Activated CD8-positive, alpha-beta memory T cell treated with anti-CD3 and anti-CD28 coated beads for 48 hours (primary cell): ENCODE results near the gene LY6G5B.

Experiments used
- DNase-seq, 3 experiments: peaks; one replicate each; pipeline ENCODE4 v3.0.0-alpha.2; 2020; ENCODE audit warnings: low read depth in 2 of 3, low spot score in 2 of 3

LY6G5B gene

GRCh38 chr6:31640612-31641011 lies 29.2 kb upstream of the LY6G5B start:
- DNase-seq: no peak

DNA sequence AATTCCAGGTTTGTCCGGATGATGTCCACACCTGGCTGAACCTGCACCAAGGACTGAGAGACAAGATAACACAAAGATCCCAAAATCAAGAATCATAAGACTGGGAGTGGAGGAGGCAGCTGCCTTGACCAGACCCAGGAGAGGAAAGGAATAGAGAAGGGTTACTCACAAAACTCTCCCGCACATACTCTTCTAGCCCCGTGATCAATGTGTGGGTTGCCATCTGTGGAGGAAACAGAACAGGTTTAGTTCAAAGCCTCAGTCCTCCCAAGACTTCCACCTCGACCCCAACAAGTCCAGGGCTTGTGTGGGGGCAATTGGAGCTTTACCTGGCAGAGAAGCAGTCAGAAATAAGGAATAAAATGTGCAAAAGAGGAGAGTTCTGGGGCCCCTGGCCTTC lies 28.4 kb upstream of the LY6G5B start:
- DNase-seq: no peak

GRCh38 chr6:31642798-31643570 lies 26.8 kb upstream of the LY6G5B start:
- DNase-seq: no peak

DNA sequence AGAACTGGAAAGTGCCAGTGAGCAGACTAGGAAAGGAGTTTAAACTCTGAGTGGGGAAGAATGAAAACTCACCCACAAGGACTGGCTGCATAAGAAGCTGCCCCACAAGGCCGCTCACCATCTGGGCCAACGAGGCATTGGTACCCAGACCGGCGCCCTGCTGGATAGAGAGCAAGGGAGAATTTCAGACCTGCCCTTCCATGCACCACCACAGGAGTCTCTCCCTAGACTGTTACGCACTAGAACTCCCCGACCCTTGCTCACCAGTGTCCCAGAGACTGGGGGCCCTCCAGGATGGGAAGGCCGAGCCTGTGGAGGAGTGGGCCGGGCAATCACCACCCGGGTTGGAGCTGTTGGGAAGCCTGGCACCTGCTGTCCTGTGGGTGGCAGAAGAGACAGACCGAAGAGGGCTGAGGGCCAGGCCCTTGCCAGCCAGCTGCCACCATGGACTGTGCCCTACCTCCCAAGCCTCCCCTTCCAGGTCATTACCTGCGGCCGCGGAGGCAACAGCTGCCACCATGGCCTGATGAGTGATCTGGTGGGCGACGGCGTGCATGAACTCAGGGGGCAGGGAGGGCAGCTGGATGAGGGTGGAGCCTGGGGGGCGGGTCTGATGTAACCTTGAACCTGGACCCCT lies 25.8 kb upstream of the LY6G5B start:
- no peak for DNase-seq

DNA sequence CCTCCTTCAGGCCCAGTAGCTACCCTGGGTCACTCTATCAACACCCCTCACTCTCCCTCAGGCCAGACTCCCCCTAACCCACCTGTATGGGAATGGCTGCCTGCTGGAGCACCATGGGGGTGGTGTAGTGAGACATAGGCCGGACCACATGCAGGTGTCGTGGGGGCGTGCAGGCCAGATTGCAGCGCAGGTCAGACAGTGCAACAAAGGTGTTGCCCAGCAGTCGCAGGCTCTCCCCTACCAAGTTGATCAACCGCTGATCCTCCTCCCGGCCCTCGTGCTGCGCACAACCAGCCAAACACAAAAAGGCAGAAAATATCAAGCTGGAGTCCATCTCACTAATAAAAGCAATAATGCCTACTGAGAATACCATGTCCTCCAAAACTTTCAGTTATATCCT lies 24.5 kb upstream of the LY6G5B start:
- DNase-seq: no peak

DNA sequence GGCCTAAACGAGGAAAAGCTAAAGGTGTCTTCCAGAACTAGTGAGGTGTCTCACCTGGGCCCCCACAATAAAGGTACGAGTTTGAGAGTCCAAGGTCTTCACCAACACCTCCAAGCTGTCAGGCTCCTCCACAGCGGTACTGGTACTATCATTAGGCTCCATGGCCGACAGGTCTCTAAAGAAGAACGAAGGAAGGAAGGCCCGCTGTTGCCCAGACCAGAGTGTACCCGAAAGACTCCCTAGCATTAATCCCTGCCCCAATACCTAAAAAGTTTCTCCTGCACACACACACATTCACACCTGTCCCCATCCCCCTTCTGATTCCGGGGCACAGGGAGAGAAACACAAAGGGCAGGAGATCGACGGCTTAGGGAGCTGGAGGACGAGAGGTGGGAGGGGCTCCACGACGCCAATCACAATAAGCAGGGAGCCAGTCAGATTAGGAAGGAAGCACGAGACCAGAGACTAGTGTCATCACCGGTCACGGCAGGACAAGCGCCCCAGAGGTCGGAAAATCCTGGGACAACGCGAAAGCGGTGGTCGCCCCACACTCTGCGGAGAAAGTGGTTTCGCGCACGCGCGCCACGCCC lies 18.1 kb upstream of the LY6G5B start:
- DNase-seq: no peak

DNA sequence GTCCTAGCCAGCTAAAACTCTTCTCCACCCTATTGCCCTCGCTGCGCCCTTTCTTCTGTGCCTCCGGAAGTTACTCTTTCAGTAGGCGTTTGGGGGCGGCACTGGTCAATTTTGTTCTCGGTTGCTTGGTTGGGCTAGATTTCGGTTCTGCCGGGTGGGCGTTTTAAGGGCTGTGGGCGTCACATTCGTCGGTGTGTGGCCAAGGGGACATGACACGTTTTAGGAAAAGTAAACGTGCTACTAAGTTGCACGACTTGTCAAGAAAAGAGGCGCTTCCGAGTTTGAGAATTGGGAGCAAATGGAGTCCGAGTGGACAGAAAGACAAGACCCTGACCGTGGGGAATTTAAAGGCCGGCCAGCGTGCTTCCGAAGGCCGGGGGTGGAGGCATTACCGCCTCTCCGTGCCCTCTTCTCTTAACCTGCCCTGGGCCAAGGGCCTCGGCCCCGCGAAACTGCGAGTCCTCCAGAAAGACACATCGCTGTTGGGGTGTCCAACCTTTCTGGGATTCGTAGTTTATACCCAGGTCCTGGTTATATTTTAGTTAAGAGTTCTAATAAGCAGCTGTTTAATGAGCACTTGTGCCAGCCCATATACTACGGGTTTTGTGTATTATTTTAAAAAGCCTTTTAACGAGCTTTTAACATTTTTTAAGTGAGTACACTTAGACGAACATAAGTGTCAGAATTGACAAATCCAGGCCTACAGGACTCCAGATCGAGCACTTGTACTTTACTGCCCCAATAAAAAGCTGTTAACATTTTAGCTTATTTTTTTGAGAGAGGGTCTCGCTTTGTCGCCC lies 16.7 kb upstream of the LY6G5B start:
- no peak for DNase-seq

- no peak for DNase-seq
These were observed 15.0 kb upstream of the LY6G5B start for GRCh38 chr6:31654574-31655348.

DNA sequence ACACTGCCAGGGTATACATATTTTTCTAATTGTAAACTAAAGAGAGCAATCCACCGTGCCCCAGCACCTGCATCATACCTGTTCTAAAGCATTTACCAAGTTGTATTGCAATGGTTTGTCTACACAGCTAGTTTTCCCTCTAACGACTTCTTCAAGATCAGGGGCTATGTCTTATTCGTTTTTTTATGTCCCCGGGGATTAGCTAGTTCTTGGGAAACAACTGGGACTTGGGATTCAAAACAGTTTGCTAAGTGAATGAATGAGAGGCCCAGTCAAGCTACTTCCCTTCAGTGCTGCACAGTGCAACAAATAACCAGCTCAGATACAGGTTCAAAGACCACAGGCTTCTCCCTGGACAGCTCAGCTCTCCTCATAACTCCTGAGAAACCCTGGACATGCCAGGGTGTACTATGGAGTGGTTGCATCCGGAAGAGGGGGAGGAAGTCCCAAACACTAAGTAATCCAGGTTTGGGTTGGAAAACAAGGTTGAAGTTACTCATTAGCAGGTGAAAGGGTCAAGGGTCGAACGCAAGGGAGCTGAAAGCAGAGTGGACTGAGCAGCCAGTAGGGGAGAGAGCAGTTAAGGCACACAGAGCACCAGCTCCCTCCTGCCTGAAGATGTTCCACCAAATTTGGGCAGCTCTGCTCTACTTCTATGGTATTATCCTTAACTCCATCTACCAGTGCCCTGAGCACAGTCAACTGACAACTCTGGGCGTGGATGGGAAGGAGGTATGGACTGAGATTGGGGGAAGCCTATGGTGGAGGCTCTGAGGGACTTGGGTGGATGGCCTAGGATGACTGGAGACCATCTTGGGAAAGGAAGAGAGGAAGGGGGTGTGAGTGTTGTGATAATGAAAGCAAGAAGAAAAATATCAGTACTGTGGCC lies 14.2 kb upstream of the LY6G5B start, which contains the start of gene APOM:
Gene APOM (plus strand): TSS at position 546 of the 889 bp plus-strand sequence. CDS start 73 bp downstream, at position 619.
- DNase-seq: no peak

DNA sequence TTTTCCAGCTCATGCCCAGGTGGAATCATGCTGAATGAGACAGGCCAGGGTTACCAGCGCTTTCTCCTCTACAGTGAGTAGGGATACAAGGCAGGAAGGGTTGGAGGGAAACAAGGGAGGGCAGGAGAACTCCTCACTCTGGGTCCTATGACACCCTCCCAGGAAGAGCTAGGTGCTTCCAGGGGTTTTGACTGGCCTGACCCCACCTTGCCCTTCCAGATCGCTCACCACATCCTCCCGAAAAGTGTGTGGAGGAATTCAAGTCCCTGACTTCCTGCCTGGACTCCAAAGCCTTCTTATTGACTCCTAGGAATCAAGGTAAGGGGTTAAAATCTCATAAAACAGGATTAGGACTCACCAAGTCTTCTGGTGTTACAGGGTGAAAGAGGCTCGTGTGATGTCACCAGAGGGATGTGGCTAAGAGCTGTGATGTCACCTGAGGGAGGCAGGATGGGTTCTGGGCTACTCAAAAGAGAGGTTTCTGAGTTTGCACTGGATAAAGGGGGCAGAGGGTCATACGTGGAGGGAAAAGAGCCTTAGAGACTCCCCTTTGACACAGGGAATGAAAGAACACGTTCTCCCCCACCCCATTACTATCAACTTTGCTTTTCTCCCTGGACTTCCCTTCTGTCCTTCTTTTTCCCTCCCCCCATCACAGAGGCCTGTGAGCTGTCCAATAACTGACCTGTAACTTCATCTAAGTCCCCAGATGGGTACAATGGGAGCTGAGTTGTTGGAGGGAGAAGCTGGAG lies 12.2 kb upstream of the LY6G5B start:
- no peak for DNase-seq

DNA sequence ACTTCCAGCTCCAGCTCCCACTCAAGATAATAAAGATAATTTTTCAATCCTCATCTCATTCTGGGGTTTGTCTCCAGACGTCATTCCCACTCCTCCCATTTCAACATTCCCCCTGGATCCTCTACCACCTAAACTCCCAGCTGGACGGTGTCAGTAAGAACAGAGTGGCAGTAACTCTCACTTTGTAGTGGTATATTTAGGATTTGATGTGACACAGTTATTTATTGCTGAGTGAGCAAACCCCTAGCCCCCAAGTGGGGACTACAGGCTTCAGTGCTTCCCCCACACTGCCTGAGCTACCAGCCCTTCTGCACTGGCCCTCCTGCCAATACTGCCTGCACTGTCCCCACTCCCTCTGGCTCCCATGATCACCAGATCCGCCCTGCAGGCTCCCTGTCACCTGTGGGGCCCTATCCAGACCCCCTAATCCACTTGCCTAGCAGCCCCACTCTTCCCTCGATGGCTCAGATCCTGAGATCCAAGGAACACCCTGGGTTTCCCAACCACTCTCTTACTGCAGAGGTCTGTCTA lies 11.6 kb upstream of the LY6G5B start:
- no peak for DNase-seq

GRCh38 chr6:31658983-31659648 lies 10.7 kb upstream of the LY6G5B start:
- DNase-seq: no peak

- DNase-seq: no peak
These were observed 10.0 kb upstream of the LY6G5B start for GRCh38 chr6:31659649-31660380.

GRCh38 chr6:31660381-31661261 lies 9.2 kb upstream of the LY6G5B start, which contains the start of gene C6orf47:
Gene C6orf47, minus strand, starts transcription at chr6:31660778. Its CDS starts 831 bp downstream, at chr6:31659947.
- DNase-seq: peak in 2 of 3 experiments; percentile 62 to 64

- DNase-seq: no peak
These were observed 8.3 kb upstream of the LY6G5B start for GRCh38 chr6:31661262-31662123.
